Breast epithelium (tissue), 3 donors: Measurements from ENCODE around the gene PRDM16.

Experiments used
- POLR2A ChIP-seq: fragments of 450-650 bp; IDR thresholded peaks from one replicate; pipeline ENCODE4 v1.6.1; 2016; ENCODE audit warnings: antibody characterized with exemption, mild to moderate bottlenecking, moderate library complexity
- POLR2AphosphoS5 ChIP-seq, 3 donors: sonication (generic); formaldehyde crosslinking; IDR thresholded peaks; one replicate each; pipeline ENCODE4 v1.6.1; 2017; ENCODE audit warnings: antibody characterized with exemption in 3 of 3
- TF ChIP-seq, protein P1 (sequence below), 3 donors: fragments of 450-650 bp; IDR thresholded peaks; one replicate each; pipeline ENCODE4 v1.5.1; 2016 to 2017; ENCODE audit warnings: antibody characterized with exemption in 3 of 3, mild to moderate bottlenecking in 3 of 3, moderate library complexity in 3 of 3

DNA sequence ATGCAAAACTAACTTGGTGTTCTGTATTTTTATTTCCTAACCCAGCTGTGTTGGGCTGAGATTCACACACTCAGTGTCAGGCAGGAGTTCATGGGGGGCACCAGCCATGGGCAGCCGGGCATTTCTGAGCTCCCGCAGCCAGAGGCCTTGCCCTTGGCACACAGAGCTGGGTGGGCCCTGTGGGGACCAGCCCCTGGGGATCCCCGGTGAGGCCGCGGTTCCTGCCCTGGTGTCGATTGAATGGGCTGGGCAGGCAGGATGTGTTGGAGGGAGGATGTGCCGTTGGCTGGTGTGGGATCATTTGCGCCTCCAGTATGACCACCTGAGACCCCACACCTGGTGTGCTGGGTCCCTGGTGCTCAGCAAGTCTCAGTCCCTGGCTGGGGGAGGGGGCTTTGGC is 91.0 kb downstream of the PRDM16 start:
- TF ChIP-seq, protein P1, sequence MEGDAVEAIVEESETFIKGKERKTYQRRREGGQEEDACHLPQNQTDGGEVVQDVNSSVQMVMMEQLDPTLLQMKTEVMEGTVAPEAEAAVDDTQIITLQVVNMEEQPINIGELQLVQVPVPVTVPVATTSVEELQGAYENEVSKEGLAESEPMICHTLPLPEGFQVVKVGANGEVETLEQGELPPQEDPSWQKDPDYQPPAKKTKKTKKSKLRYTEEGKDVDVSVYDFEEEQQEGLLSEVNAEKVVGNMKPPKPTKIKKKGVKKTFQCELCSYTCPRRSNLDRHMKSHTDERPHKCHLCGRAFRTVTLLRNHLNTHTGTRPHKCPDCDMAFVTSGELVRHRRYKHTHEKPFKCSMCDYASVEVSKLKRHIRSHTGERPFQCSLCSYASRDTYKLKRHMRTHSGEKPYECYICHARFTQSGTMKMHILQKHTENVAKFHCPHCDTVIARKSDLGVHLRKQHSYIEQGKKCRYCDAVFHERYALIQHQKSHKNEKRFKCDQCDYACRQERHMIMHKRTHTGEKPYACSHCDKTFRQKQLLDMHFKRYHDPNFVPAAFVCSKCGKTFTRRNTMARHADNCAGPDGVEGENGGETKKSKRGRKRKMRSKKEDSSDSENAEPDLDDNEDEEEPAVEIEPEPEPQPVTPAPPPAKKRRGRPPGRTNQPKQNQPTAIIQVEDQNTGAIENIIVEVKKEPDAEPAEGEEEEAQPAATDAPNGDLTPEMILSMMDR (IDR thresholded peaks at IDR 0.05): no peak
- no peak for TF ChIP-seq POLR2A
- no peak for TF ChIP-seq POLR2AphosphoS5 (IDR thresholded peaks at IDR 0.05)
